OCI-LY7 (cell line): ENCODE data around the gene MTFMT. TPM values are rescaled to one million over a fixed set of nuclear protein-coding genes. Genes with fewer than 3 reads are reported as not detected.

Experiments
- BruUV-seq: library from RNA; stranded (reverse); fragments of 400-500 nt; replicated peaks from 2 replicates; lab custom pipeline; 2021; lab: Mats Ljungman, UMichigan
- CTCF ChIA-PET: fragments of 300-600 bp; sonication (Branson Sonifier 250); formaldehyde crosslinking; loops from one replicate; lab custom pipeline; 2022; ENCODE audit warnings: antibody characterized with exemption; ENCODE audit not compliant: unreplicated experiment; lab: Charles Lee
- POLR2A ChIA-PET: fragments of 300-600 bp; sonication (Branson Sonifier 250); formaldehyde crosslinking; loops from one replicate; lab custom pipeline; 2022; ENCODE audit warnings: antibody characterized with exemption; lab: Charles Lee
- DNase-seq: peaks from one replicate; pipeline ENCODE4 v3.0.0-alpha.2; 2015; ENCODE audit warnings: low spot score
- H2AFZ ChIP-seq: fragments of 200-600 bp; sonication (generic), shearing (Covaris generic); 2 replicates; pipeline ENCODE4 v1.6.1; 2014; ENCODE audit warnings: mild to moderate bottlenecking, antibody characterized with exemption, low read length, moderate library complexity
- H3K27ac ChIP-seq: fragments of 200-600 bp; sonication (generic); 2 replicates; pipeline ENCODE4 v1.5.1; 2014; ENCODE audit warnings: mixed run types, low read depth, mild to moderate bottlenecking, moderate library complexity, low read length, inconsistent platforms; ENCODE audit not compliant: poor library complexity, severe bottlenecking
- H3K36me3 ChIP-seq: fragments of 200-600 bp; sonication (generic); 2 replicates; pipeline ENCODE4 v1.6.1; 2014; ENCODE audit warnings: mild to moderate bottlenecking, antibody characterized with exemption, low read length, moderate library complexity, mixed read lengths; ENCODE audit not compliant: insufficient read depth
- H3K4me1 ChIP-seq: fragments of 200-600 bp; sonication (generic); 2 replicates; pipeline ENCODE4 v1.5.1; 2014; ENCODE audit warnings: mild to moderate bottlenecking, low read length; ENCODE audit not compliant: insufficient read depth, poor library complexity, severe bottlenecking
- H3K4me2 ChIP-seq: fragments of 200-600 bp; sonication (generic); 2 replicates; pipeline ENCODE4 v1.6.1; 2014; ENCODE audit warnings: mild to moderate bottlenecking, low read length
- H3K4me3 ChIP-seq: fragments of 200-600 bp; sonication (generic); 2 replicates; pipeline ENCODE4 v1.5.1; 2014; ENCODE audit warnings: mild to moderate bottlenecking, low read depth, low read length; ENCODE audit not compliant: poor library complexity, severe bottlenecking
- H3K79me2 ChIP-seq: fragments of 200-600 bp; sonication (generic); 2 replicates; pipeline ENCODE4 v1.6.1; 2016; ENCODE audit warnings: low read depth, mild to moderate bottlenecking, low read length, moderate library complexity, mixed read lengths; ENCODE audit not compliant: insufficient read depth
- H3K9me2 ChIP-seq: fragments of 200-600 bp; sonication (generic); 2 replicates; pipeline ENCODE4 v1.6.1; 2016; ENCODE audit warnings: mild to moderate bottlenecking, low read length, mixed read lengths; ENCODE audit not compliant: insufficient read depth
- H3K9me3 ChIP-seq: fragments of 200-600 bp; sonication (generic); 2 replicates; pipeline ENCODE4 v1.6.1; 2014; ENCODE audit warnings: mild to moderate bottlenecking, mixed run types, low read length, mixed read lengths
- H4K20me1 ChIP-seq: fragments of 200-600 bp; sonication (generic); 2 replicates; pipeline ENCODE4 v1.6.1; 2014; ENCODE audit warnings: mild to moderate bottlenecking, antibody characterized with exemption, low read length, moderate library complexity, mixed read lengths; ENCODE audit not compliant: insufficient read depth
- EZH2phosphoT487 ChIP-seq: fragments of 200-600 bp; sonication (generic); IDR thresholded peaks from 2 replicates; pipeline ENCODE4 v1.6.1; 2018; ENCODE audit warnings: low read depth, borderline replicate concordance, mild to moderate bottlenecking, mixed run types, antibody characterized with exemption, low read length, moderate library complexity, mixed read lengths
- intact Hi-C: fragments of 100-400 bp; cut with micrococcal nuclease; formaldehyde crosslinking; loops from one replicate; pipeline ENCODE4 v1.10.0; 2022; ENCODE audit not compliant: unreplicated experiment
- total RNA-seq, 2 experiments: library from RNA; depleted of rRNA in 1 of 2; stranded (reverse); fragments of >200 nt in 1 of 2; shearing (Covaris generic) in 1 of 2; gene quantifications; 2 replicates each; pipeline ENCODE4 v1.2.3, GENCODE V29; 2014 to 2022
- TF ChIP-seq, protein P1 (sequence below): fragments of 200-600 bp; sonication (generic); conservative IDR thresholded peaks from 2 replicates; pipeline ENCODE4 v1.5.1; 2014; ENCODE audit warnings: mild to moderate bottlenecking, antibody characterized with exemption, low read length, moderate library complexity, mixed read lengths

The MTFMT gene
- total RNA-seq, 2 experiments from 2014 or later: 9.7 to 19.0 TPM

DNA sequence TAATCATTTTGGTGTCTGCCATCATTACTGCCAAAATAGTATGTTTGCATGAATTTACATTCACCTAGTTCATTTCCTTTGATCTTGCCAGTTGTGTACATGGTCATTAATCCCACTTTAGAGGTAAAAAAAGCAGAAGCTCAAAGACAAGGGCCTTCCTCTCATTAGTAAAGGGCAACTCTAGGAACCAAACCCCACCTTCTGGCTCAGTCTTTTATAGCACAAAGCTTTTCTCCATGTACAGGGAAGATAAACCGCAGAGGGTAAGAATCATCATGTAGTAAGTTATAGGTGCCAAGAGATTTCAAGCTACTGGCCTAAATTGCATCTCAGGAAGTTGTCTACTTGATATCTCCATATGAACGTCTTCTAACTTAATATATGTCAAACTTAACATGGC lies 20.5 kb downstream of the MTFMT start:
- Histone ChIP-seq H3K4me1 (no peaks in the 10 kb centered on the region), H4K20me1 (no peaks in the 10 kb centered on the region), H3K36me3 (peaks cover 19% of the 10 kb centered on the region), H3K4me3 (no peak overlapping the region), H2AFZ (no peak overlapping the region), H3K9me2 (no peaks in the 10 kb centered on the region), H3K79me2 (no peaks in the 10 kb centered on the region), H3K4me2 (no peak overlapping the region), H3K27ac (no peak overlapping the region), H3K9me3 (peaks cover 3% of the 10 kb centered on the region; the same call in 1 of the 2 replicates)
- ChIA-PET CTCF (interaction anchor here (0.6 kb wide), 1 partner anchor 114 kb away, joined by 3 read pairs; no protein-coding TSS in a partner anchor), POLR2A (interaction anchor here (1.0 to 1.8 kb wide), 2 partner anchors 9 to 12 kb away, joined by 3 to 7 read pairs; no protein-coding TSS in a partner anchor)
- TF ChIP-seq EZH2phosphoT487: no peak
- TF ChIP-seq, protein P1, sequence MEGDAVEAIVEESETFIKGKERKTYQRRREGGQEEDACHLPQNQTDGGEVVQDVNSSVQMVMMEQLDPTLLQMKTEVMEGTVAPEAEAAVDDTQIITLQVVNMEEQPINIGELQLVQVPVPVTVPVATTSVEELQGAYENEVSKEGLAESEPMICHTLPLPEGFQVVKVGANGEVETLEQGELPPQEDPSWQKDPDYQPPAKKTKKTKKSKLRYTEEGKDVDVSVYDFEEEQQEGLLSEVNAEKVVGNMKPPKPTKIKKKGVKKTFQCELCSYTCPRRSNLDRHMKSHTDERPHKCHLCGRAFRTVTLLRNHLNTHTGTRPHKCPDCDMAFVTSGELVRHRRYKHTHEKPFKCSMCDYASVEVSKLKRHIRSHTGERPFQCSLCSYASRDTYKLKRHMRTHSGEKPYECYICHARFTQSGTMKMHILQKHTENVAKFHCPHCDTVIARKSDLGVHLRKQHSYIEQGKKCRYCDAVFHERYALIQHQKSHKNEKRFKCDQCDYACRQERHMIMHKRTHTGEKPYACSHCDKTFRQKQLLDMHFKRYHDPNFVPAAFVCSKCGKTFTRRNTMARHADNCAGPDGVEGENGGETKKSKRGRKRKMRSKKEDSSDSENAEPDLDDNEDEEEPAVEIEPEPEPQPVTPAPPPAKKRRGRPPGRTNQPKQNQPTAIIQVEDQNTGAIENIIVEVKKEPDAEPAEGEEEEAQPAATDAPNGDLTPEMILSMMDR: peak; percentile 52; the same call in 1 of the 2 replicates
- intact Hi-C loops: no loop called here
- DNase-seq: peak; percentile 21
- no TSS peak for BruUV-seq

DNA sequence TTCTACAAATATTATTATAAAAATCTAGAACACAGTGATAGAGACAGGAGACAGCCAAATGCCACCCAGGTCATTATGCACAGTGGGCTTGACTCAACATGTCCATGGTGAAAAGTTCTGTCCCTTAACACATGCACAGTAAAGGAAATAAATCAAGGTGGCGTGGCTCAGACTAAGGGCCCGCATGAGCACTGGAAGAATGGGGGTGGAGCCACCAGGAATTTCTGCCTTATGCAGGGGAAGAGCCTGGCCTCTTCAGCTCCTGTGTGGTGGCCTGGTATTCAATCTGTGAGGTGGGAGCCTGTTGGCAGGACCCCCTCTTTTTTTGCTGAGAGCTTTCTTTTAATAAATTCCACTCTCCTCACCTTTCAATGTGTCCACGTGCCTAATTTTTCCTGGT lies 22.6 kb downstream of the MTFMT start:
- Histone ChIP-seq H2AFZ (no peak overlapping the region), H3K9me3 (no peaks in the 10 kb centered on the region), H3K4me1 (no peaks in the 10 kb centered on the region), H3K9me2 (no peaks in the 10 kb centered on the region), H3K36me3 (peaks cover 15% of the 10 kb centered on the region), H3K79me2 (no peaks in the 10 kb centered on the region), H3K4me2 (no peak overlapping the region), H4K20me1 (no peaks in the 10 kb centered on the region), H3K27ac (no peak overlapping the region), H3K4me3 (no peak overlapping the region)
- TF ChIP-seq, protein P1: no peak
- no peak for TF ChIP-seq EZH2phosphoT487
- POLR2A ChIA-PET: interaction anchor here (1.1 kb wide), 1 partner anchor 20 kb away, joined by 3 read pairs; no protein-coding TSS in a partner anchor
- intact Hi-C loops: no loop called here
- DNase-seq: no peak
- BruUV-seq: no TSS peak
- CTCF ChIA-PET: no interaction called here

DNA sequence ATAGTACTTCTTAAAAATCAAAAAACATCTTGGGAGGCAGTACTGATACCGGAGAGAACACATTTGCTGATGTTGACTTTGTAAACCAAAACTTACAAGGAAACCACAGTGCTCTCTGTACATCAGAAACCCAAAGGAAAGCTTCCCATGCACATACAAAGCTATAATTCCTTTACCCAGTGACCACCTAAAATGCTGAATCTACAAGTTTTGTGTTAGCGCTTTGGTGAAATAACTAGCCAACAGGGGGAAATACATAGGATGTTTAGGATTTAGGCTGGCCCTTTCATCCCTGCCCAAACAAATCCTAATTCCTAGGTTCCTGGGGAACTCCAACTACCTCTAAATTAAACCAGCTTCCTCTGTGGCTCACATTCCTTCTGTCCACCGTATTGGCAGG lies 24.4 kb downstream of the MTFMT start:
- intact Hi-C loops: no loop called here
- no peaks in the 10 kb centered on the region for H3K4me1 ChIP-seq
- ChIA-PET CTCF (no interaction called here), POLR2A (interaction anchor here (0.7 kb wide), 2 partner anchors 19 to 894 kb away, joined by 4 read pairs; no protein-coding TSS in a partner anchor)
- H3K9me3 ChIP-seq: no peaks in the 10 kb centered on the region
- no TSS peak for BruUV-seq
- H4K20me1 ChIP-seq: no peaks in the 10 kb centered on the region
- no peak overlapping the region for H3K27ac ChIP-seq
- no peak for DNase-seq
- H2AFZ ChIP-seq: no peak overlapping the region
- peaks cover 11% of the 10 kb centered on the region for H3K36me3 ChIP-seq
- no peak overlapping the region for H3K4me3 ChIP-seq
- no peak overlapping the region for H3K4me2 ChIP-seq
- TF ChIP-seq, protein P1: no peak
- TF ChIP-seq EZH2phosphoT487: no peak
- no peaks in the 10 kb centered on the region for H3K79me2 ChIP-seq
- no peaks in the 10 kb centered on the region for H3K9me2 ChIP-seq
